ENCODE data around the gene NFE2L1.

NFE2L1 gene

GRCh38 chr17:48014595-48015111 is 33.5 kb upstream of the NFE2L1 start:
- TF ChIP-seq GATA3 (IDR thresholded peaks at IDR 0.05; ENCODE audit: low read depth, low read length) (no peak), GATA2 (IDR thresholded peaks at IDR 0.05; ENCODE audit: low read depth, low read length) (peak; percentile 77)

GRCh38 chr17:48016112-48016511 is 32.0 kb upstream of the NFE2L1 start:
- TF ChIP-seq GATA2 (IDR thresholded peaks at IDR 0.05; ENCODE audit: low read depth, low read length) (no peak), GATA3 (IDR thresholded peaks at IDR 0.05; ENCODE audit: low read depth, low read length) (no peak)

GRCh38 chr17:48021934-48022333 is 26.2 kb upstream of the NFE2L1 start:
- TF ChIP-seq GATA2 (IDR thresholded peaks at IDR 0.05; ENCODE audit: low read depth, low read length) (no peak), GATA3 (IDR thresholded peaks at IDR 0.05; ENCODE audit: low read depth, low read length) (no peak)

- no peak for TF ChIP-seq GATA2 (IDR thresholded peaks at IDR 0.05; ENCODE audit: low read depth, low read length)
- TF ChIP-seq GATA3 (IDR thresholded peaks at IDR 0.05; ENCODE audit: low read depth, low read length) = no peak
Observed at GRCh38 chr17:48022901-48023300, 25.3 kb upstream of the NFE2L1 start.

GRCh38 chr17:48023400-48024148 is 24.6 kb upstream of the NFE2L1 start:
- TF ChIP-seq GATA2 (IDR thresholded peaks at IDR 0.05; ENCODE audit: low read depth, low read length) (no peak), GATA3 (IDR thresholded peaks at IDR 0.05; ENCODE audit: low read depth, low read length) (no peak)

GRCh38 chr17:48024149-48025039 is 23.8 kb upstream of the NFE2L1 start:
- TF ChIP-seq GATA3 (IDR thresholded peaks at IDR 0.05; ENCODE audit: low read depth, low read length) (no peak), GATA2 (IDR thresholded peaks at IDR 0.05; ENCODE audit: low read depth, low read length) (no peak)

- TF ChIP-seq GATA3 (IDR thresholded peaks at IDR 0.05; ENCODE audit: low read depth, low read length) = no peak
- no peak for TF ChIP-seq GATA2 (IDR thresholded peaks at IDR 0.05; ENCODE audit: low read depth, low read length)
Observed at GRCh38 chr17:48025040-48025903, 22.9 kb upstream of the NFE2L1 start.

DNA sequence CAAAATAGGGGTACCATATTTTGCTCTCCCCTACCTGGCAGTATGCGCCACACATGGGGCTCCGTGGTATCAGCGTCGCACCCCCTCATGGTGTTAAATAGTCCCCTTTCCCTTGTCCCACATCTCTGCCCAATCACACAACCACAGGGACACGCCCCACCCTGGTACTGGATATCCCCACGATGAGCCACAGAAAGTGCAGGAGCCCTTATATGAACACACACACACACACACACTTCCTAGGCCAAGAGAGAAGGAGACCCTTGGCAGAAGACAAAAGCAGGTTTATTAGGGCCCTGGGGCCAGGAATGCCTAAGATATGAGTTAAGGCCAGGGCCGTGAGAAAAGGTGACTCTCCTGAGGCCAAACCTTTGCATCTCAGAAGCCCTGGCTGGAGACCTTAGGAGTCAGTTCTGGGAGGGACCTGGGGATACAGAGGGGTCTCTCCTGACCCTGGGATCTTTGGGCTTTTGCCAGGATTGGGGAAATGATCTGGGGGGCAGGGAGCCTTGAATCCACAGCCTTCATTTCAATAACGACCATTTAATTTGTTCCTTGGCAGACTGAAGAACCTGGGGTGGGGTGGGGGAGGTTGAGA is 22.2 kb upstream of the NFE2L1 start:
- TF ChIP-seq GATA3 (IDR thresholded peaks at IDR 0.05; ENCODE audit: low read depth, low read length) (no peak), GATA2 (IDR thresholded peaks at IDR 0.05; ENCODE audit: low read depth, low read length) (no peak)

DNA sequence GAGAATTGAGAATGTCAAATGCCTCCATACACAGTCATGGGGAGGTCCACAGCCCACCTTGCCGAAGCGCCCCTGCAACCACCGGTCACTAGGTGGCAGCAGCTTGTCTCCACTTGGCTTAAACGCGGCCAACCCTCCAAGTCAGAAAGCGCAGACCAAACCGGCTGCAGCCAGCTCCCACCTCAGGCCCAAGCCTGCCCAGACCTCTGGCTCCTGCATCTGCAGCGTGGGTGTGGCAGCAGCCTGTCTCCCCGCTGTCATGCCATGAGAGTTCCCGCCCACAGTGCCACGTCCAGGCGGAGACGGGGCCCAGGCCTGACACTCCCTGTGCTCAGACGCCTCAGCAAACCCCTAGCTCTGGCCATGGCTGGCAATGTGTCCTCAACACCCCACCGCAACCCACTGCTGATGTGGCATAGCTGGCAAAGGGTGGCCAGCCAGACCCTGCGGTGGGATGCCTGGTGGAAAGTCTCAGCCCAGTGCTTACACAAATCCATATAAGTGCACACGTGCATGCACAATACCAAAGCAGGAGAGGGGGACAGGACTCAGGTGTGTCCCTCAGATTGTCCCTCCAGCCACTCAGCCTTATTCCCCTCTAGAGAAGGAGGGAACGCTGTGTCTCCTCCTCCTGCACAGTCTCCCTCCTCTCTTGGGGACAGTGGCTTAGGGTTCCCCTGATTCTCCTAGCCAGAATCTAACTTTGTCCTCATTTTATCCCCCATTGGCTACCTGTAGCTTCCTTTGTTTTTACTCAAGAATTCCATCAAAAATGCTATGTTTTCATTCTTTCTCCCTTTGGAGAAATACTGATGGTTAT is 21.4 kb upstream of the NFE2L1 start:
- TF ChIP-seq GATA3 (IDR thresholded peaks at IDR 0.05; ENCODE audit: low read depth, low read length) (no peak), GATA2 (IDR thresholded peaks at IDR 0.05; ENCODE audit: low read depth, low read length) (no peak)

DNA sequence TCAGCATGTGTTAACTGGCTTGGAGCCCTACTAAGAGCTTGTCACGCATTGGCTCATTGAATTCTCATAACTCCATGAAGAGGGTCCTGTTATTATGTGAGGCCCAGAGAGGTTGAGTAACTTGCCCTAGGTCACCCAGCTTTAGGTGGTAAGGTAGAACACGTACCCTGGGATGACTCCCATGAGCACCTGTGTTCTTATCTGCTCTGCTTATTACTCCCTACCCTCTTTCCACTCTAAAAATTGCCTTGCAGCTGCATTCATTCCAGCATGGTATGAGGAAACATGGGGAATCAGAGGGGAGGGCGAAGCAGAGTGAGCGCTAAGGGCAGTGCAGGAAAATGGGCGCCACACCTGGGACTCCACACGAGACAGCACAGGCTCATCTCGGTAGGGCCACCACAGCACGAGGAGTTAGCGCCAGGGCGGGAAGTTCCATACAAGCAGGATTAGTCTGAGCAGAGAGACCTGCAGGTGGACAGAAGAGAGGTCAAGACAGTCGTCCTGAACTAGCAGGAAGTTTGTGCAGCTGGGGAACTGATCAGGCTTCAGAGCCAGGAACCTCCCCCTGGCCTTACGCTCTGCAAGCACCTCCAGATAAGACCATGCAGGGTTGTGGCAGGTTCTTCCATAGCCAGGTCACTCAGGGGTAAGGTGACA is 20.7 kb upstream of the NFE2L1 start:
- TF ChIP-seq GATA3 (IDR thresholded peaks at IDR 0.05; ENCODE audit: low read depth, low read length) (no peak), GATA2 (IDR thresholded peaks at IDR 0.05; ENCODE audit: low read depth, low read length) (no peak)

- no peak for TF ChIP-seq GATA3 (IDR thresholded peaks at IDR 0.05; ENCODE audit: low read depth, low read length)
- no peak for TF ChIP-seq GATA2 (IDR thresholded peaks at IDR 0.05; ENCODE audit: low read depth, low read length)
Observed at GRCh38 chr17:48028736-48029135, 19.4 kb upstream of the NFE2L1 start.

DNA sequence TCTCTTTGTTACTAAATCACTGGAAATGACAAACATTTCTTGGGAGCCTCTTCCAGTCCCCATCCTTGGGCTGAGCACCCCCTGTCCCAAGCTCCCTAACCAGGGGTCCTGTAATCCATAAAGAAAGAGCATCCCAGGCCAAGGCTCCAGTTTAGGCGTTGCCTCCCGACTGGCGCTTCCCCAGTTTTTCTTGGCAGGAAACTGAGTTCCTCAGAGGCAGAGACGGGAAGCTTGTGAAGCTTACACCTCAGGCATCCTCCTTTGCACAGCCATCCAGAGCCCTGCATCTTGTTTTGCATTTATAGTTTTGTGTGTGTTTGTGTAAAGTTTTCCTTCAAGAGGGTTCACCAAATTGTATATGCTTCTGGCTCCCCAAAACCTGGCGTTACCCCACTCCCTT is 17.6 kb upstream of the NFE2L1 start:
- TF ChIP-seq GATA2 (IDR thresholded peaks at IDR 0.05; ENCODE audit: low read depth, low read length) (no peak), GATA3 (IDR thresholded peaks at IDR 0.05; ENCODE audit: low read depth, low read length) (no peak)
